ENCODE data around the gene ZGPAT.

ZGPAT gene

DNA sequence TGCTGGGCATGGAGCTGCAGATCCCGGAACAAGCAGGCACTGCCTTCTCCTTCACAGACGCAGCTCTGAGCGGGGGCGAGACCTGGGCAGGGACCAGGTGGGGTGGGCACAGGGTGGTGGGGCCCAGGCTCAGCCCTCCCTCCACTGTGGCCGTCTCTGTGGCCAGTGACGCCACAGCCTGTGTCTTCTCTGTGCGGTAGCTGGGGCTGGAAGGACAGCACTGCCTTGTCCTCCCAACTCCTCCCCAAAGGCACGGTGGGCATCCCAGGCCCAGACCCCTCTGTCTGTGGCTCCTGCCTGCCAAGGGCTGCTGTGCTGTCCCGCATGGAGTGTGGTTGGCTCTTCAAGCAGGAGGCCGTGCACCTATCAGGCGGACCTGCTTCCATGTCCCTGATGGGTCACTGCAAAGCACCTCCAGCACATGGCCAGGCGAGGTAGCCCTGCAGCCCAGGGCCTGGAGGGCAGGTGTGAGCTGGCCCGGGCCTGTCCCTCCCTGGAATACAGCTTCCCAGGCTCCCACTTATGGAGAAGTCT lies 26.2 kb upstream of the ZGPAT start:
- TF ChIP-seq, protein P1, sequence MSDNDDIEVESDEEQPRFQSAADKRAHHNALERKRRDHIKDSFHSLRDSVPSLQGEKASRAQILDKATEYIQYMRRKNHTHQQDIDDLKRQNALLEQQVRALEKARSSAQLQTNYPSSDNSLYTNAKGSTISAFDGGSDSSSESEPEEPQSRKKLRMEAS (IDR thresholded peaks at IDR 0.05; ENCODE audit: low read depth, low read length): no peak
- TF ChIP-seq, protein P2, sequence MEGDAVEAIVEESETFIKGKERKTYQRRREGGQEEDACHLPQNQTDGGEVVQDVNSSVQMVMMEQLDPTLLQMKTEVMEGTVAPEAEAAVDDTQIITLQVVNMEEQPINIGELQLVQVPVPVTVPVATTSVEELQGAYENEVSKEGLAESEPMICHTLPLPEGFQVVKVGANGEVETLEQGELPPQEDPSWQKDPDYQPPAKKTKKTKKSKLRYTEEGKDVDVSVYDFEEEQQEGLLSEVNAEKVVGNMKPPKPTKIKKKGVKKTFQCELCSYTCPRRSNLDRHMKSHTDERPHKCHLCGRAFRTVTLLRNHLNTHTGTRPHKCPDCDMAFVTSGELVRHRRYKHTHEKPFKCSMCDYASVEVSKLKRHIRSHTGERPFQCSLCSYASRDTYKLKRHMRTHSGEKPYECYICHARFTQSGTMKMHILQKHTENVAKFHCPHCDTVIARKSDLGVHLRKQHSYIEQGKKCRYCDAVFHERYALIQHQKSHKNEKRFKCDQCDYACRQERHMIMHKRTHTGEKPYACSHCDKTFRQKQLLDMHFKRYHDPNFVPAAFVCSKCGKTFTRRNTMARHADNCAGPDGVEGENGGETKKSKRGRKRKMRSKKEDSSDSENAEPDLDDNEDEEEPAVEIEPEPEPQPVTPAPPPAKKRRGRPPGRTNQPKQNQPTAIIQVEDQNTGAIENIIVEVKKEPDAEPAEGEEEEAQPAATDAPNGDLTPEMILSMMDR (IDR thresholded peaks at IDR 0.05; ENCODE audit: low read depth, low read length): no peak
- TF ChIP-seq POLR2A (IDR thresholded peaks at IDR 0.05; ENCODE audit: extremely low read depth, insufficient read length): no peak
- no peak for TF ChIP-seq MYC (IDR thresholded peaks at IDR 0.05; ENCODE audit: low read depth, low read length)
- no peak overlapping the region for H3K4me3 ChIP-seq (ENCODE audit: low read depth, low read length)
- no peak for DNase-seq (ENCODE audit: low read depth)

DNA sequence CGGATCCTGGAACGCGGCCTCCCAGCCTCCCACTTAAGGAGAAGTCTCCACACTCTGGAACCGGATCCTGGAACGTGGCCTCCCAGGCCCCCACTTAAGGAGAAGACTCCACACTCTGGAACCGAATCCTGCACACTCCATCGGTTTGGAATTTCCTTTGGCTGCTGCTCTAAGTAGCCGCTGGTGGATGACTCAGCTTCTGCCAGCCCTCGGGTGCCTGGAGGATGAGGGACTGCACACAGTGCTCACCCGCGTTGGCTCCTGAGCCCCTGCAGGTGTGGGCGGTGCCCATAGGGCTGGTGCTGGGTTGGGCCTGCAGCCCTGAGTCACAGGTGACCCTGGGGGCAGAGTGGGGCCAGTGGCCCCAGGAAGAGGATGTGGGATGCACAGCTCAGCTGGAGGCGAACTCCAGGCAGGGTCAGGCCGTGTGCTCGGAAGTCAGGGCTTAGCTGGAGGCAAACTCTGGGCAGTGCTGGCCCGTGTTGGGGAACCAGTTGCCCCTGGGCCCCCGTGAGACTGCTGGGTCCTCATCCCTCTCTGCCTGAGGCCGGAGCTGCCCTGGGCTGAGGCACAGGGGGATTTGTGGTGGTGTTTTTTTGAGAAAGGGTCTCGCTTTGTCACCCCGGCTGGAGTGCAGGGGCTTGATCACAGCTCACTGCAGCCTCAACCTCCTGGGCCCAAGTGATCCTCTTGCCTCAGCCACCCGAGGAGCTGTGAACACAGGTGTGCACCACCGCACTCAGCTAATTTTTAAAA lies 25.3 kb upstream of the ZGPAT start:
- H3K4me3 ChIP-seq (ENCODE audit: low read depth, low read length): no peak overlapping the region
- TF ChIP-seq POLR2A (IDR thresholded peaks at IDR 0.05; ENCODE audit: extremely low read depth, insufficient read length) (no peak), MYC (IDR thresholded peaks at IDR 0.05; ENCODE audit: low read depth, low read length) (no peak)
- TF ChIP-seq, protein P1 (IDR thresholded peaks at IDR 0.05; ENCODE audit: low read depth, low read length): no peak
- TF ChIP-seq, protein P2 (IDR thresholded peaks at IDR 0.05; ENCODE audit: low read depth, low read length): no peak
- DNase-seq (ENCODE audit: low read depth): peak; percentile 72

DNA sequence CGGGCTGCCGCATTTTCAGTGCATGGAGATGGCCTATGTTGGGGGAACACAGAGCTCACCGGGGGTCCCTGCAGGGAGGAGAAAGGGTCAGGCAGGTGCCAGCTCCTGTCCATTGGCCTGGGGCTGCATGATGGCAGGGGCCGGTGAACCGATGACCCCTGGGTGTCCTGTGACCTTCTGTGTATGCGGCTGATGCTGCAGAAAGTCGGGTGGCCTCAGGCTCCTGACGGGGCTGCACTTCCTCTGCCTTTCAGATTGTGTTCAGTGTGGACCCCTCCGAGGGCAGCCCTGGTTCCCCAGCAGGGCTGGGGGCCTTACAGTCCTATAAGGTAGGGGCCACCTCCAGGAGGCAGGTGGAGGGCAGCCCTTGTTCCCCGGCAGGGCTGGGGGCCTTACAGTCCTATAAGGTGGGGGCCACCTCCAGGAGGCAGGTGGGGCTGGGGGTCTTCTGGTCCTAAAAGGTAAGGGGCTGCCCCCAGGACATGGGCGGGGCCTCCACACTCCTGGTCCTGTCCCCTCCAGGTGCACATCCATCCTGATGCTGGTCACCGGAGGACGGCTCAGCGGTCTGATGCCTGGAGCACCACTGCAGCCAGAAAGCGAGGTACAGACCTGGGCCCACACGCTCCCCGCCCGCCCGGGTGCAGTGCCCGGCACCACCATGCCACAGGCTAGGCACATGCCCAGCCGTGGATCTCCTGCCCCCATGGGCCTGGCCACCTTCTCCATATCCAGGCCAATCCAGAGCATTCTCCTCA lies 22.4 kb upstream of the ZGPAT start:
- H3K4me3 ChIP-seq (ENCODE audit: low read depth, low read length): no peak overlapping the region
- no peak for TF ChIP-seq MYC (IDR thresholded peaks at IDR 0.05; ENCODE audit: low read depth, low read length)
- no peak for DNase-seq (ENCODE audit: low read depth)

DNA sequence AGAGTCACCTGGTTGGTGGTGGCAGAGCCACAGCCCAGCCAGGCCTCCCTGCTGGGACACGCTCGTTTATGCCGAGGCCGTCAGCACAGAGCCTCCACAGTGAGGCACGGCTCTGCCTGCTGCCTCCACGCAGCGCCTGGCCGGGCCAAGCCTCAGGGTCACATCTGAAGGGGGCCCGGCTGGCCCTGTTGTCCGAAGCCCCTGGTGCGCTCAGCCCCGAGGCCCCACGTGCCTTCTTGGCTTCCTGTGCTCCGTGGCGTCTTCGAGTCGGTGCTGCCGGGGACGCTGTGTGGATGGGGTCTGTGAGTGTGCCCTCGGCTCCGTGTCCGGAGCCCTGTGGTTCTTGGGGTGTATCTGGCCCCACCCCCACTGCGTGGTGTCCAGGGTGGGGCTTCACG lies 21.7 kb upstream of the ZGPAT start:
- H3K4me3 ChIP-seq (ENCODE audit: low read depth, low read length): no peak overlapping the region
- TF ChIP-seq, protein P2 (IDR thresholded peaks at IDR 0.05; ENCODE audit: low read depth, low read length): no peak
- no peak for TF ChIP-seq POLR2A (IDR thresholded peaks at IDR 0.05; ENCODE audit: extremely low read depth, insufficient read length)
- TF ChIP-seq, protein P1 (IDR thresholded peaks at IDR 0.05; ENCODE audit: low read depth, low read length): no peak
- TF ChIP-seq MYC (IDR thresholded peaks at IDR 0.05; ENCODE audit: low read depth, low read length): no peak
- DNase-seq (ENCODE audit: low read depth): no peak

DNA sequence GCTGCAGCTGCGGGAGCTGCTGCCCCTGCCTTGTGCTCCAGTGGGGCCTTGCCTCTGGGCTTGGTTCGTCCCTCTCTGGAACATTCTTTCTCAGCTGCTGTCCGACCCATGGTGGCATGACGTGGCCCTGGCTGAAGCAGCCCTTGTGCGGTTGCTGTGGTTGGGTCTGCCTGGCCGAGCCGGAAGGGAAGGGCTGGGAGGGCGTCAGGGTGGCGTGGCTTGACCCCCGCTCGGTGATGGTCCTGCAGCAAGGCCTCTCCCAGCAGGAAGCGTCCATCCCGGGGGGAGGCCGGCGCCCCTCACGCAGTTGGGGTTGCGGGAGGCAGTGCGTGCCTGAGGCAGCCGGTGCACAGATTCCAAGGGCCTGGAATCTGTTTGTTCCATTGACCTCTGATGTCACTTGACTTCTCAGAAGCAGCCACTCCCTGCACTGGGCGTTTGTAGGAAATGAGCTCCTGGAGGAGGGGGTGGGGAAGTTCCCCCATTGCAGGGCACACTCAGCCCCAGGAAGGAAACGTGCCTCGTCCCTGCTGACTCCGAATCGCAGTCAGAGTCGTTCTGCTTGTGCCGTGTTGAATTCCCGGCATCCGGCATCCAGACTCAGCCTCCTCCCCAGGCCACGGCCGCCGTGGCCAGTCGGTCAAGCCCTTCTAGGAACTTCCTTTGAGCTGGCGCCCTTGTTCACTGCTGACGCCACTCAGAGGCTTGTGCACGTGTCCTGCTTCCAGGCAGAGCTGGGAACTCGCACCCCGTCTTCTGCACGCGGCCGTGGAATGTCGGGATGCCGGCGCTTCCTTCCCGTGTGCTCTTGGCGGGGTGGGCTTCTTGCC lies 21.1 kb upstream of the ZGPAT start:
- DNase-seq (ENCODE audit: low read depth): no peak
- TF ChIP-seq MYC (IDR thresholded peaks at IDR 0.05; ENCODE audit: low read depth, low read length): 0 out of 2 replicates have a peak, but pooled peaks have one; percentile 32
- TF ChIP-seq, protein P2 (IDR thresholded peaks at IDR 0.05; ENCODE audit: low read depth, low read length): no peak
- TF ChIP-seq POLR2A (IDR thresholded peaks at IDR 0.05; ENCODE audit: extremely low read depth, insufficient read length): no peak
- H3K4me3 ChIP-seq (ENCODE audit: low read depth, low read length): no peak overlapping the region
